ENCODE measurements around the gene WDR7.

WDR7 gene

GRCh38 chr18:56650944-56651770 is at the start of gene WDR7:
Gene WDR7 (plus strand): TSS chr18:56651359. CDS start chr18:56672516, 21,157 bp downstream.
- peak; percentile 93 for DNase-seq (ENCODE audit: low read depth)

GRCh38 chr18:56606618-56607017 is 44.5 kb upstream of the WDR7 start:
- no peak for DNase-seq (ENCODE audit: low read depth)

GRCh38 chr18:56615738-56616520 is 35.2 kb upstream of the WDR7 start:
- no peak for DNase-seq (ENCODE audit: low read depth)

GRCh38 chr18:56627991-56628390 is 23.2 kb upstream of the WDR7 start:
- no peak for DNase-seq (ENCODE audit: low read depth)

- no peak for DNase-seq (ENCODE audit: low read depth)
Observed at GRCh38 chr18:56632070-56633022, 18.8 kb upstream of the WDR7 start.

- DNase-seq (ENCODE audit: low read depth), result no peak
Observed at GRCh38 chr18:56635007-56635406, 16.2 kb upstream of the WDR7 start.

GRCh38 chr18:56637176-56637575 is 14.0 kb upstream of the WDR7 start:
- no peak for DNase-seq (ENCODE audit: low read depth)

- no peak for DNase-seq (ENCODE audit: low read depth)
Observed at GRCh38 chr18:56637711-56638231, 13.4 kb upstream of the WDR7 start.

DNA sequence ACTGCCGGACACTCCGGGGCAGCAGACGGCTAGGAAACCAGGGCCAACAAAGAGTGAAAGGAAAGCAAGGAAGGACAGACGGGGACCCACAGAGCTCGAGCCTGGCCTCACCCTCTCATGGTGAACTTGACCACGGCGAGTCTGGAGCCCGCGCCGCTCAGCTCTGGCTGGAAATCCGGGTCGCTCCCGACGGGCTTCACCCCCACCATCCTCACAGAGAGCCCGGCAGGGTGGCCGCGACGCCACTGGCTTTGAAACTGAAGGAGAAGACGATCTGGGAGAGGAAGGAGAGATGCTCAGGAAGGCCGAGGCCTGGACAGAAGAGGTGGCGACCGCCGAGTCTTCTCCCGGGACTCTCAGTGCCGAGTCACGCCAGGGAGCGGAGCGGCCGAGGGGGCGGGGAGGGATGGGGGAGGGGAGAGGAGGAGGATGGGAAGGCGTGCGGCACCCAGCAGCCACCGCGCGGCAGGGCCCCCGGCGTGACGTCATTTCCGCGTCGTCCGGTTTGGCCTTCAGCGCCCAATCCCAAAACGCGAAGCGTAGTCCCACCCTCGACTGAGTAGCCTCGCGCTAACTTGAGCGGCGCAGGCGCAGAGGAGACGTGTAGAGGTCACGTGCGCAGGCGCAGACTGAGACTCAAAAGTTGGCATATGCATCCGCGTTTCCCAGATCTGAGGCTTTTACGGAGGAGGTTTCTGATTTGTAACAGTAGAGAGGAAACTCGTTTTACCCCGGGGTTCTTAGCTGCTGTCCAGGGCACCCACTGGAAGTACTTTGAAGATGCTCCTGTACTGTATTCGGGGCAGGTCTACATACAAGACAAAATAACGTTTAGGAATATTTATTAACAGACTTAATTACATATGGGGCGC is 12.7 kb upstream of the WDR7 start, which contains the start of gene TXNL1:
Gene TXNL1 (minus strand): TSS at position 361 of the 872 bp plus-strand sequence. CDS start 152 bp downstream, at position 209.
- DNase-seq (ENCODE audit: low read depth), result peak; percentile 85

DNA sequence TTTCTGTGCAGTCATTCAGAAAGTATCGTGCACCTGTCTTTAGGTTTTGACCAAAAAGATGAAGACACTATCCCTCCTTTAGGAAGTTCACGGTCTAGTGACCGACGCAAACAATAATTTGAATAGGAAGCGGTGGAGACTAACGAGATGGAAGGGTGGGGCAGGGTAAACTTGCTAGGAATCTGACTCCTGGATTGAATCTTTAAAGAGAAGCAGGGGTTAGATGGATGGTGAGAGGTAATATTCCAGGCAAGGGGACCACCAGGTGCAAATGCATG is 12.1 kb upstream of the WDR7 start:
- no peak for DNase-seq (ENCODE audit: low read depth)

- DNase-seq (ENCODE audit: low read depth), result no peak
Observed at GRCh38 chr18:56639571-56639970, 11.6 kb upstream of the WDR7 start.

- no peak for DNase-seq (ENCODE audit: low read depth)
Observed at GRCh38 chr18:56641714-56642337, 9.3 kb upstream of the WDR7 start.

DNA sequence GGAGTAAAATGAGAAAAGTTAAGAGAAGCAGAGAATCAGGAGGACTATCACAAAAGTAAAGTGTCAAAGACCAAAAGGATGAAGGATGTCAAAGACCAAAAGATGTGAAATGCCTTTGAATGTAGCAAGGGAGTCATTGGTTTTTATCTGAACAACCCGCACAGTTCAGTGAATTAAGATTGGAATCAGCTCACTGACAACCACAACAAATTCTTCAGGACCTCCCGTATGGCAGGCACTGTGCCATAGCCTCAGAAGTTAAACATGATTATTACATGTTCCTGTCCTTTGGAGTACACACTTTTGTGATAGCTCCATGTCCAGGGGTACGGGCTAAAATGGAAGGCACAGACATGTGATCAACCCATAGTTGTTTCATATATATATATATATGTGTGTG is 7.8 kb upstream of the WDR7 start:
- no peak for DNase-seq (ENCODE audit: low read depth)

- DNase-seq (ENCODE audit: low read depth), result no peak
Observed at GRCh38 chr18:56645415-56646016, 5.6 kb upstream of the WDR7 start.

- DNase-seq (ENCODE audit: low read depth), result no peak
Observed at GRCh38 chr18:56647071-56647470, 4.1 kb upstream of the WDR7 start.

GRCh38 chr18:56647951-56648893 is 2.9 kb upstream of the WDR7 start:
- DNase-seq (ENCODE audit: low read depth), result no peak

GRCh38 chr18:56649996-56650395 is 1.2 kb upstream of the WDR7 start:
- no peak for DNase-seq (ENCODE audit: low read depth)

DNA sequence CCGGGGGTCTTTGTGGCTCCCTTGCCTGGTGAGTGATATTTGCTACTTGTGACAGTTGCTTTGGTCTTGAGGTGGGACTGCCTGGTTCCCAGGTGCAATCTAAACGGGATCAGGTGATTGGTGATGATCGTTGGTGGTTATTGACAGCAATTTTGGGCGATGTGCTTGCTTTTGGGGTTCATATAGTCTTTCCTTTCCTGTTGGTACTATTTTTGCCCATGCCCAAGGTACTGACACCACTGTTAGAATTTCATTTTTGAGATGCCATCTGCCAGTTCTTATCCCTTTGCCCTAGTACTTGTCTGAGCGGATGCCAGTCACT is 573 bp downstream of the WDR7 start:
- DNase-seq (ENCODE audit: low read depth), result no peak

DNA sequence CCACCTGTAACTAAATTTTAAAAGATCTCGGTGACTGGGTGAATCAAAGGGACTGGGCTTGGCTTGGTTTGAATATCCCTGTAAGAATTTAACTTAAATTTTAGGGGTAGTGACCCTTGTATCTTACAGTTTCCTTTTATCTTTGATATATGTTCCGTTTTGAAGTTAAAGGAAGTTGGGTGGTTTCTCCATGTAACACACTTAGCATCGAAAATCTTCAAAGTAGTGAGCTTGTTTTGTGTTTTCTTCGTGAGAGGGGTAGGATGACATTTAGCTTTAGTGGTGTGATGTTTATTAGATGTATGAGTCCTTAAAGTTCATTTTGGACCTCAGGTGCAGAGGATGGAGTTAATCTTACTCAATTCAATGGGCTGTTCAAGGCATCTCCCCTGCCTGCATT is 1.6 kb downstream of the WDR7 start:
- no peak for DNase-seq (ENCODE audit: low read depth)
